ENCODE results near the gene FNDC3A.
A peak's percentile ranks its signal among the peaks of the same experiment; 100 is the strongest.

The FNDC3A gene, protein sequence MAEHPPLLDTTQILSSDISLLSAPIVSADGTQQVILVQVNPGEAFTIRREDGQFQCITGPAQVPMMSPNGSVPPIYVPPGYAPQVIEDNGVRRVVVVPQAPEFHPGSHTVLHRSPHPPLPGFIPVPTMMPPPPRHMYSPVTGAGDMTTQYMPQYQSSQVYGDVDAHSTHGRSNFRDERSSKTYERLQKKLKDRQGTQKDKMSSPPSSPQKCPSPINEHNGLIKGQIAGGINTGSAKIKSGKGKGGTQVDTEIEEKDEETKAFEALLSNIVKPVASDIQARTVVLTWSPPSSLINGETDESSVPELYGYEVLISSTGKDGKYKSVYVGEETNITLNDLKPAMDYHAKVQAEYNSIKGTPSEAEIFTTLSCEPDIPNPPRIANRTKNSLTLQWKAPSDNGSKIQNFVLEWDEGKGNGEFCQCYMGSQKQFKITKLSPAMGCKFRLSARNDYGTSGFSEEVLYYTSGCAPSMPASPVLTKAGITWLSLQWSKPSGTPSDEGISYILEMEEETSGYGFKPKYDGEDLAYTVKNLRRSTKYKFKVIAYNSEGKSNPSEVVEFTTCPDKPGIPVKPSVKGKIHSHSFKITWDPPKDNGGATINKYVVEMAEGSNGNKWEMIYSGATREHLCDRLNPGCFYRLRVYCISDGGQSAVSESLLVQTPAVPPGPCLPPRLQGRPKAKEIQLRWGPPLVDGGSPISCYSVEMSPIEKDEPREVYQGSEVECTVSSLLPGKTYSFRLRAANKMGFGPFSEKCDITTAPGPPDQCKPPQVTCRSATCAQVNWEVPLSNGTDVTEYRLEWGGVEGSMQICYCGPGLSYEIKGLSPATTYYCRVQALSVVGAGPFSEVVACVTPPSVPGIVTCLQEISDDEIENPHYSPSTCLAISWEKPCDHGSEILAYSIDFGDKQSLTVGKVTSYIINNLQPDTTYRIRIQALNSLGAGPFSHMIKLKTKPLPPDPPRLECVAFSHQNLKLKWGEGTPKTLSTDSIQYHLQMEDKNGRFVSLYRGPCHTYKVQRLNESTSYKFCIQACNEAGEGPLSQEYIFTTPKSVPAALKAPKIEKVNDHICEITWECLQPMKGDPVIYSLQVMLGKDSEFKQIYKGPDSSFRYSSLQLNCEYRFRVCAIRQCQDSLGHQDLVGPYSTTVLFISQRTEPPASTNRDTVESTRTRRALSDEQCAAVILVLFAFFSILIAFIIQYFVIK

DNA sequence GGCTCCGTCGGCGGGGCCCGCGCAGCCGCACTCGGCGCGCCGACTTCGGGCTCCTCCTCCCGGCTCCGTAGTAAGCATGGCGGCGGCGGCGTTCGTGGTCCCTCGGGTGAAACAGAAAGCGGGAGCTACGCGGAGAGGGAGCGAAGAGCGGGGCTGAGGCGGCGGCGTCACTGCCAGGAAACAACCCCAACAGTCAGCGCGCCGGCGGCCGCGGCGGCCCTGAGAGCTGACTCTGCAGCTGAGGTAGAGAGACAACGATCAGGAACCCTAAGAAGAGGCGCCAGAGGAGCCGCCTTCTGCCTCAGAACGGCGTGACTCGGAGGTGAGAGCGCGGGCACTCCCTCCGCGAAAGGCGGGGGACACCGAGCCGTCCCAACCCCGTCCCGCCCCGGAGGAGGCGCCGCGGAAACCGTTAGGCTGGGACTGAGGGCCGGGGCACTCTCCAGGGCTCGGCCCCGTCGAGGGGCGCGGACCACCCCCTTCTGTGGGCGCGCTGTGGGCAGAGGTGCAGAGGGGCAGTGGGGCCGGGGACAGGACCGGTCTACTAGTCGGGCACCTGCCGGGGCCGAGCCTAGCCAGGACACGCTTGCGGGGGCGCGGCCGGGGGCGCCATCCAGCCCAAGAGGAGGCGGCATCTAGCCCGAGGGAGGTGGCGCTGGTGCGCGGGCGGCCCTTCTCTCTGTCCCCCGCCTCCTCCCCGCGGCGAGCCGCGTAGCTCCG is at the start of gene FNDC3A:
Gene FNDC3A, plus strand, starts transcription at position 57 of the 720 bp plus-strand sequence. CDS start 30,279 bp downstream, outside the sequence.
- H3K4me2 ChIP-seq (ENCODE audit: low read depth, low read length): peak within 1 kb of the TSS; percentile 66
- TF ChIP-seq EZH2phosphoT487 (IDR thresholded peaks at IDR 0.05; ENCODE audit: low read length) (no peak), EZH2 (optimal IDR thresholded peaks at IDR 0.05; ENCODE audit: low read depth, low read length) (no peak)
- TF ChIP-seq, protein P1, sequence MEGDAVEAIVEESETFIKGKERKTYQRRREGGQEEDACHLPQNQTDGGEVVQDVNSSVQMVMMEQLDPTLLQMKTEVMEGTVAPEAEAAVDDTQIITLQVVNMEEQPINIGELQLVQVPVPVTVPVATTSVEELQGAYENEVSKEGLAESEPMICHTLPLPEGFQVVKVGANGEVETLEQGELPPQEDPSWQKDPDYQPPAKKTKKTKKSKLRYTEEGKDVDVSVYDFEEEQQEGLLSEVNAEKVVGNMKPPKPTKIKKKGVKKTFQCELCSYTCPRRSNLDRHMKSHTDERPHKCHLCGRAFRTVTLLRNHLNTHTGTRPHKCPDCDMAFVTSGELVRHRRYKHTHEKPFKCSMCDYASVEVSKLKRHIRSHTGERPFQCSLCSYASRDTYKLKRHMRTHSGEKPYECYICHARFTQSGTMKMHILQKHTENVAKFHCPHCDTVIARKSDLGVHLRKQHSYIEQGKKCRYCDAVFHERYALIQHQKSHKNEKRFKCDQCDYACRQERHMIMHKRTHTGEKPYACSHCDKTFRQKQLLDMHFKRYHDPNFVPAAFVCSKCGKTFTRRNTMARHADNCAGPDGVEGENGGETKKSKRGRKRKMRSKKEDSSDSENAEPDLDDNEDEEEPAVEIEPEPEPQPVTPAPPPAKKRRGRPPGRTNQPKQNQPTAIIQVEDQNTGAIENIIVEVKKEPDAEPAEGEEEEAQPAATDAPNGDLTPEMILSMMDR (IDR thresholded peaks at IDR 0.05; ENCODE audit: low read length): no peak
- H3K4me3 ChIP-seq (ENCODE audit: low read length): peak within 1 kb of the TSS; percentile 74
- H3K79me2 ChIP-seq (ENCODE audit: low read length): peaks cover 45% of the 10 kb centered on the region
- peak within 1 kb of the TSS; percentile 95 for H3K27ac ChIP-seq (ENCODE audit: low read length)
- H3K9me2 ChIP-seq (replicated peaks; ENCODE audit: insufficient read depth, low read length): no peaks in the 10 kb centered on the region
- H3K27me3 ChIP-seq (replicated peaks; ENCODE audit: insufficient read depth, low read length): no peaks in the 10 kb centered on the region
- H3F3A ChIP-seq (ENCODE audit: insufficient read depth, low read length): peaks cover 39% of the 10 kb centered on the region
- H3K9ac ChIP-seq (ENCODE audit: low read length): peak within 1 kb of the TSS; percentile 90
- no peaks in the 10 kb centered on the region for H3K9me3 ChIP-seq (replicated peaks; ENCODE audit: insufficient read depth, low read length)
- H2AFZ ChIP-seq (ENCODE audit: low read length): peak within 1 kb of the TSS; percentile 67
- no peaks in the 10 kb centered on the region for H3K36me3 ChIP-seq (replicated peaks; ENCODE audit: insufficient read depth, low read length)
- H3K4me1 ChIP-seq (ENCODE audit: low read length): peaks cover 14% of the 10 kb centered on the region
- no peaks in the 10 kb centered on the region for H4K20me1 ChIP-seq (ENCODE audit: insufficient read depth, low read length)
- DNase-seq: no peak

DNA sequence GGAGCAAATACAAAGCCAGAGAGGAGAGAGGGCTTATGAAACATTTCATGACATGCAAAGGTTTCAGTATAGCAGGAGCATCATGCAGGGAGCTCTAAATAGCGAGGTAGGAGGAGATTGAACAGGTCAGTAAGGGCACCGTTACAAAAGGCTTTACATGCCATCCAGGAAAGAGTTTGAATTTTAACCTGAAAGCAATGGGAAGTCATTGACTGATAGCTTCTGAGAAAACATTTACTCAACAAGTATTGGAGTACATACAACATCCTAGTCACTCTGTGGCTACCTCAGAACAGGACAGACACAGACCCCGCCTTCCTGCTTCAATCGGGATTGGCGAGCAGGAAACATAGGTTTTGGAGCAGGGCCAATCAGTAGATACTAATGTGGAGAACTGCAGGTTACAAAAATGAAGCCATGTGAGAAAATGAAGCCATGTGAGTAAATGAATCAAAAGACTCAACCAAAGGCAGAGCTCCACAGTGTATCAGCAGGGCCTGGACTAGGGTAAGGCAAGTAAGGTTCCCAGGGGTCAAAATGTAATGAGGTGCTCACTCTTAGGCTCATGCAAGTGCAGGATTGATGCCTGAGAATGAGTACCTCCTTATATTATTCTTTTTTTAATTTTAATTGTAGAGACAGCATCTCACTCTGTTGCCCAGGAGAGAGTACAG is 46.8 kb upstream of the FNDC3A start:
- no peaks in the 10 kb centered on the region for H3K79me2 ChIP-seq (ENCODE audit: low read length)
- H3F3A ChIP-seq (ENCODE audit: insufficient read depth, low read length): no peaks in the 10 kb centered on the region
- no peaks in the 10 kb centered on the region for H3K9me3 ChIP-seq (replicated peaks; ENCODE audit: insufficient read depth, low read length)
- no peaks in the 10 kb centered on the region for H4K20me1 ChIP-seq (ENCODE audit: insufficient read depth, low read length)
- DNase-seq: no peak
- H3K36me3 ChIP-seq (replicated peaks; ENCODE audit: insufficient read depth, low read length): no peaks in the 10 kb centered on the region
- H3K4me3 ChIP-seq (ENCODE audit: low read length): no peak overlapping the region
- H3K9ac ChIP-seq (ENCODE audit: low read length): no peak overlapping the region
- H3K9me2 ChIP-seq (replicated peaks; ENCODE audit: insufficient read depth, low read length): no peaks in the 10 kb centered on the region
- H3K4me1 ChIP-seq (ENCODE audit: low read length): no peaks in the 10 kb centered on the region
- no peak overlapping the region for H3K27ac ChIP-seq (ENCODE audit: low read length)
- TF ChIP-seq EZH2 (optimal IDR thresholded peaks at IDR 0.05; ENCODE audit: low read depth, low read length) (no peak), EZH2phosphoT487 (IDR thresholded peaks at IDR 0.05; ENCODE audit: low read length) (no peak)
- TF ChIP-seq, protein P1 (IDR thresholded peaks at IDR 0.05; ENCODE audit: low read length): no peak
- no peaks in the 10 kb centered on the region for H3K27me3 ChIP-seq (replicated peaks; ENCODE audit: insufficient read depth, low read length)
- H3K4me2 ChIP-seq (ENCODE audit: low read depth, low read length): no peak overlapping the region
- no peak overlapping the region for H2AFZ ChIP-seq (ENCODE audit: low read length)

DNA sequence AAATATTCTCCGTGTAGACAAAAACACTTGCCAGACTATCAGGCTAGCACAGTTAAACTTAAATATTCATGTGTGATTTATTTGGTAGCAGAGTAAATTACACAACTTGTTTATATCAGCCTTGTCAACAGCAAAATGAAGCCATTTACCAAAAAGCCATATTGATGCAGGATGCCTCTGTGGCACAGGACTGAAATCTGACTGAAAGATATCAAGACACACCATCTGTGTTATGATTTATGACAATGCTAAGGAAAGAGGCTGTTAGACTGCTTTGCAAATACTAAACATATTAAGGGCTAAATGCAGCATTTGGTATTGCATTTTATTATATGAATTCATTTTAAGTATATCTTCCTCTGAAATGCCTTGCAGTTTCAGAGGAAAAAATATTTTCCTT is 44.8 kb upstream of the FNDC3A start:
- no peak for TF ChIP-seq EZH2 (optimal IDR thresholded peaks at IDR 0.05; ENCODE audit: low read depth, low read length)
- TF ChIP-seq, protein P1 (IDR thresholded peaks at IDR 0.05; ENCODE audit: low read length): no peak
- TF ChIP-seq EZH2phosphoT487 (IDR thresholded peaks at IDR 0.05; ENCODE audit: low read length): no peak
- no peak overlapping the region for H3K27ac ChIP-seq (ENCODE audit: low read length)
- no peak overlapping the region for H3K4me3 ChIP-seq (ENCODE audit: low read length)

More for the DNA sequence above, 44.8 kb upstream of the FNDC3A start:
- Histone ChIP-seq H3K4me2 (ENCODE audit: low read depth, low read length) (no peak overlapping the region), H3K9me3 (replicated peaks; ENCODE audit: insufficient read depth, low read length) (no peaks in the 10 kb centered on the region), H2AFZ (ENCODE audit: low read length) (no peak overlapping the region), H3K27me3 (replicated peaks; ENCODE audit: insufficient read depth, low read length) (no peaks in the 10 kb centered on the region), H3F3A (ENCODE audit: insufficient read depth, low read length) (no peaks in the 10 kb centered on the region), H3K36me3 (replicated peaks; ENCODE audit: insufficient read depth, low read length) (no peaks in the 10 kb centered on the region), H3K4me1 (ENCODE audit: low read length) (no peaks in the 10 kb centered on the region), H3K79me2 (ENCODE audit: low read length) (no peaks in the 10 kb centered on the region), H3K9me2 (replicated peaks; ENCODE audit: insufficient read depth, low read length) (no peaks in the 10 kb centered on the region), H3K9ac (ENCODE audit: low read length) (no peak overlapping the region), H4K20me1 (ENCODE audit: insufficient read depth, low read length) (no peaks in the 10 kb centered on the region)
- DNase-seq: no peak

Data from MM.1S (cell line).